Kidney glomerular epithelial cell (primary cell): ENCODE data around the gene NAPB.
"Not testable (repeated sequence)": the region's sequence is repeated elsewhere in the genome, so short reads cannot be mapped to it uniquely, and the experiment has no call there.

Source experiments
- DNase-seq: peaks from one replicate; lab custom pipeline; 2025; lab: John Stamatoyannopoulos, UW

NAPB gene

DNA sequence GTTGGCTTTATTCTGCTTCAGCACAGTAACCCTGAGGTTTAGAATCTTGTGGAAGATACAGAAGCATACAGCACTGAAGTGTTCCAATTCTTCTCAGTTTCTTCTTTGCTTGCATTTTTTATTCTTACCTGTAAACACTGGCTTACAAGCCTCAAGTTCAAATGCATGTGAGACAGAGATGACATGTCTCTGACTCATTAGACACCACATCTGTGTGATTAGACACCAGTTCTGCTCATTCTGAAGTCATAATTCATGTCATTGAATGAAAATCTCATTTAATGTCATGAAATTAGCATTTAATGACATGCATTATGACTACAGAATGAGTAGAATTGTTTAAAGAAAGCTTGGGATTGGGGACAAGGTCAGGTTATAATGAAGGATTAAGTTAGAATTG, 53.5 kb downstream of the NAPB start:
- no peak for DNase-seq

GRCh38 chr20:23366384-23366783, 54.9 kb downstream of the NAPB start:
- DNase-seq, result no peak

GRCh38 chr20:23365390-23366165, 55.7 kb downstream of the NAPB start:
- no peak for DNase-seq

DNA sequence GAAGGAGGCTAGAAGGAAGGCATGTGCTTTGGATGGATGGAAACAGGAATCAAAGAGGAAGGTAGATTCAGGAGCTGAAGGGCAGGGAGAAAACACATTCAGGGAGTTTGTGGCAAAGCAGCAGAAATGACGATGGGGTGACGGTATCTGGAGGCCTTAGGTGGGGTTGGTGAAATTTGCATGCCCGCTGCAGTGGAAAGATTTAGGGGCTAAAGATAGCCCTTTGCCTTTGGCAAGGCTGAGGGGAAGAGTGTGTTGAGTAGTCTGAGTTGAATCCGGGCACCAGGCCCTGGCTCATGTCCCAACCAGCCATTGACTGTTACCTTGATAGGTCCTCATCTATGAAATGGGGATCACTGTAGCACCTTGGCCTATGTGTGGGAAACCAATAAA, 58.0 kb downstream of the NAPB start:
- no peak for DNase-seq

DNA sequence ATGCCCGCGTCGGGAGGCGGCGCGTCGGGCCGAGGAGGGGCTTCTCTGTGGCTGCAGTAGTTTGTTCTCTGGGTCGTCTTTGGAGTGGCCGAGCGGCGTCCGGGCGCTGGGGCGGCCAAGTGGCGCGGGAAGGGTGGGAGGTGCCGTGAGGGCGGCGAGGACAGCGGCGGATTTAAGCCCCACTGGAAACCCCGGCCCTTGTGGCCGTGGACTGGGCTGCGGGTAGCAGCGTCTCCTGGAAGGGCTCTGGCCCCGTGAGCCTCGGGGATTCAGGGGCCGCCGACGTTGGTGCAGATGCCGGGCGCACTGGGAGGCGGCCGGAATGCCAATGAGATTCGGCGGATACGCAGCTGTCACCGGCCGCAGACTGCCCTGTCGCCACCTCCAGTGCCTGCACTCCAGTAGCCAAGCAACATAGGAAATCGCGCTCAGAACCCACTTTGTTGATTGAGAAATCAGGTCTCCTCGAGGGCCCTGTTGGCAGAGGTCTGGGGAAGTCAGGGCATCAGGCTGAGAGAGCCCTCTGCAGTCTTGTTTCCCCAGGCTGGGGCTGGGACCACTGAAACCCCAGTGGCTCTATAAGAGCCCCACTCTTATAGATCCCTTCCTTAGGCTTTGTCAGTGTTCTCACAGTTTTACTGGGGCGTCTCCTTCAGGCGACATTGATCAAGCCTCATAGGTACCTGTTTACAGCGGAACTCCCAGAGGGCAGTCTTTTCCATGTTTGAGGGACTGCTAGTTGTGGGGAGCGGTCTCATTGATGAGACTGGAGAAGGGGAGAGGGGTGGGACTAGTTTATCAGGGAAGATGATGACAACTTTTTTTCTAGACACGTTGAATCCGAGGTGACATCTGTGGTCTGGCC, 58.7 kb downstream of the NAPB start:
- peak; percentile 25 for DNase-seq

GRCh38 chr20:23361476-23362391, 59.6 kb downstream of the NAPB start, which contains the start of gene GZF1:
Gene GZF1, plus strand, starts transcription at chr20:23362182. Its CDS starts 2,202 bp downstream, at chr20:23364384.
- DNase-seq, result peak; percentile 94

GRCh38 chr20:23361119-23361475, 60.2 kb downstream of the NAPB start:
- peak; percentile 28 for DNase-seq

DNA sequence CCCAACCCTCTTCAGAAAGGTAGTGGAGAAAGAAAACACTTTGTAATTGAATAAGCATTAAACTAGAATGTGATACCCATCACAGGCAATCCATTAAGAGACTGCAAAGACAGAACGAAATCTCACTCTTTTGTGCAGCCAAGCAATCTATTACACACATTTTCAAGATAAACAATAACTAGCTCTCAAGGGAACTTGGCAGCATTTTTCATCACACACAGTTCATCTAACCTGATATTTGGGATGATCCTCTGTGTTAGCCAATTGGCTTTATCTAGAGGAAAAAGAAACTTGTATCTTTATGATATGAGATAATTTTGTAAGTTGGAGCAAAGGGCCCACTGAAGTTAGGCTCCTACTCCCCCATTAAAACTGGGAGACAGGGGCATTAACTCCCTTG, 60.8 kb downstream of the NAPB start:
- no peak for DNase-seq

- no peak for DNase-seq
Measured at GRCh38 chr20:23358923-23359593, 62.2 kb downstream of the NAPB start.

DNA sequence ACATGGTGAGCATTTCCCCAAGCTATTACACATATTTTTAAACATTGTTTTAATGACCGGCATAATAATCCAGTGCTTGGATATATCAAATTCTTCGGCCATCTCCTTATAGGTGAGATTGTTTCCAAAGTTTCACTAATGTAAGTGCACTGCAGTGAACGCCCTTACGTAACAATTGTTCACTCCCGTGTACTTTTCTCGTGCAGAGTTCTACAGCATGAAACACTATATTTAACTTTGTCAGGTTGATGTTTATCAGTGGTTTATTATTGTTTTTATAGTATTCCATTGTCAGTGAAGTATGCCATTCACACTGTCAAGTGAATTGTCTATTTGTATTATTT, 62.8 kb downstream of the NAPB start:
- DNase-seq, result no peak

DNA sequence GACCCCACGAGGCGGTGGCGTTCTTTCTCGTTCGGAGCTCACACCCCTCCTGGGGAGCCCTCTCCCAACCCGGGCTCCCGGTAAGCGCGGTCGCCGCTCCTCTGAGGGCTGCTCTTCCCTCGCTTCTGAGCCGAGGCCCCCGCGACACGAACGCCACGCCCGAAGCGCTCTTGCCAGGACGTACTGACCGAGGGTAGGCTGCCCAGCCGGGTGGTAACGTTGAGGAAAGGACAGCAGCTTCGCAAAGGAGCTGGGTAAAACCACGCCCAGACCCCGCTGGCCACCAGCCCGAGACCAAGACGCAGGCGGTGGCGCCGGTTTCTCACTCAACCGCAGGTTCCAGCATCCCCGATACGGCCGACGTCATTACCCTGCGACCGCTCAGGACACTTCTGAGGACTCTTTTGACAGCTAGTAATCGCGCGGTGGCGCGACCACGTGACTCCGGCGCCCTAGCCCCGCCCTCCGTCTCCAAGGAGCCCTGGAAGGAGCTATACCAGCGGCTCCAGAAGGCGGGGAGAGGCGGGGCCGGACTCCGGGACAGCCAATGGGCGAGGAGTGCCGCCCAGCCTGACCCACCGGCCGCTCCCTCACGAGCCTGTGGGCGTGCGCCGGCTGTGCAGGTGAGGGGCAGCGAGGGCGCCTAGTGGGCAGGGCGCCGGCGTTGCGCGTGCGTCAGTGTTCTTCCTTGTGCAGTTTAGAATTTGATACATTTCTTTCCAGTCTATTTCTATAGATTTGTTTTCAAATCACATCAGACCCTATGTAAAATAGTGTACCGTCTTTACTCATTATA, 63.3 kb downstream of the NAPB start:
- DNase-seq, result peak; percentile 98

DNA sequence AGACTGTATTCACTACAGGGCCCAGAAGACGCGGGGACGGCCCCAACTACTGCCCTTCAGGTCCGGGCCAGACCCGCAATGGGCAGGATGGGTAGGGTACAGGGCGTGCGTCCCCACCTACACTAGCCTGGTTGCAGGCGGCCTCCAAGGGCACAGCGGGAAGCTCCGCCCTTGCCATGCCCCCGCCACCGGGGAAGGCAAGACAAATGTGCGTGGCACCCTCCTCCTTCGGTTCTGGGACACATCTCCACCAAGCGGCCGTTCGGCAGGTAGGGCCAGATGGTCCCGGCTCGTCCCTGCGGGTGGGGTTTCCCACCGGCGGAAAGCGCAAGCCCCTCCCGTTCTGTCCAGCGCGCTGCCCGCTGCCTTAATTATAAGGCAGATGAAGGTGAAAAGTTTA, 65.1 kb downstream of the NAPB start:
- no peak for DNase-seq

- DNase-seq, result no peak
Measured at GRCh38 chr20:23350904-23351838, 70.1 kb downstream of the NAPB start.

GRCh38 chr20:23350196-23350903, 70.9 kb downstream of the NAPB start, which contains the start of gene NXT1:
Gene NXT1, plus strand, starts transcription at chr20:23350791. Its CDS starts 3,251 bp downstream, at chr20:23354042.
- DNase-seq, result peak; percentile 94

GRCh38 chr20:23349338-23350195, 71.7 kb downstream of the NAPB start:
- DNase-seq, result peak; percentile 83

- DNase-seq, result not testable (repeated sequence)
Measured at GRCh38 chr20:23348510-23348909, 72.8 kb downstream of the NAPB start.

DNA sequence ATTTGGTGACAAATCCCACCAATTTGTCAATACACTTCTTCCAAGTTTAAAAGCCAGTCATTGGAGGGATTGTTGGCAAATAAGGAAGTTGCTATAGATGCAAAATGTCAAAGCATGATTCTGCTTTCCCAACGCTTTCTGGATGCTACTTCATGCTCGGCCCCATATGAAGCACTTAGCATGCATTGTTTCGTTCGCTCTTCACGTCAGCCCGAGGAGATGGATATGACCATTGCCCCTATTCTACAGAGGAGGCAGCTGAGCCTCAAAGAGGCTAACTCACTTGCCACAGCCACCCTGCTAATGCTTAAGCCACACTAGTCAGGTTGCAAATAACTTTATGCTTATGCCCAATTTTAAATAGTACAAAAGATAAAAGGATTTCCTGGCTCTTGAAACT, 73.5 kb downstream of the NAPB start:
- no peak for DNase-seq

- DNase-seq, result no peak
Measured at GRCh38 chr20:23346002-23346401, 75.3 kb downstream of the NAPB start.
